ENCODE results near the gene PPP4R1. TPM values are rescaled to one million over a fixed set of nuclear protein-coding genes. Genes with fewer than 3 reads are reported as not detected.

PPP4R1 gene
- total RNA-seq, result 10 to 100 TPM; 15.0 to 36.5 (median 30.1) TPM
- long read RNA-seq, partial matches to known transcripts, result 2 of 3 reads
- long read RNA-seq, other reads (novel, unspliced or antisense), result 1 of 3 reads

GRCh38 chr18:9614401-9615279 lies at the start of gene PPP4R1:
Gene PPP4R1 (minus strand): TSS chr18:9614559. CDS start chr18:9614484, 75 bp downstream.
- peak within 1 kb of the TSS; percentile 81 to 93 (median 83) for H3K27ac ChIP-seq
- TF ChIP-seq CTCF (IDR thresholded peaks at IDR 0.05) (no peak), POLR2A (IDR thresholded peaks at IDR 0.05) (peak; percentile 58)
- WGBS (ENCODE audit: insufficient coverage, low coverage, low lambda C conversion rate, missing lambda C conversion rate), result 0% methylated on average over 3 of the region's 127 CpGs
- ATAC-seq (peak; percentile 71 to 81 (median 76)), DNase-seq (peak; percentile 85 to 88 (median 86))
- H3K4me1 ChIP-seq, result peaks cover 0 to 9% (median 4%) of the 10 kb centered on the region in 4 donors
- no peaks in the 10 kb centered on the region for H3K9me3 ChIP-seq
- H3K27me3 ChIP-seq, result no peaks in the 10 kb centered on the region
- no peaks in the 10 kb centered on the region for H3K36me3 ChIP-seq
- H3K4me3 ChIP-seq, result peak within 1 kb of the TSS; percentile 73 to 75 (median 75)
- intact Hi-C loops (cut with DNase I), result no loop called here

- intact Hi-C loops (cut with DNase I), result no loop called here
Observed at GRCh38 chr18:9663377-9663776, 49.0 kb upstream of the PPP4R1 start.

GRCh38 chr18:9661564-9661963 lies 47.2 kb upstream of the PPP4R1 start:
- no CpG with 5 or more reads among the region's 1 CpG for WGBS (ENCODE audit: insufficient coverage, low coverage, low lambda C conversion rate, missing lambda C conversion rate)
- H3K36me3 ChIP-seq, result no peaks in the 10 kb centered on the region
- no peaks in the 10 kb centered on the region for H3K4me1 ChIP-seq
- TF ChIP-seq CTCF (IDR thresholded peaks at IDR 0.05) (no peak), POLR2A (IDR thresholded peaks at IDR 0.05) (no peak)
- H3K27ac ChIP-seq, result no peak overlapping the region
- no peak overlapping the region for H3K4me3 ChIP-seq
- ATAC-seq (no peak), DNase-seq (no peak)
- intact Hi-C loops (cut with DNase I), result no loop called here
- H3K27me3 ChIP-seq, result no peaks in the 10 kb centered on the region
- H3K9me3 ChIP-seq, result no peaks in the 10 kb centered on the region

More at GRCh38 chr18:9663377-9663776, 49.0 kb upstream of the PPP4R1 start:
- H3K27ac ChIP-seq, result no peak overlapping the region
- no peaks in the 10 kb centered on the region for H3K4me1 ChIP-seq
- 90% methylated on average over 5 of the region's 8 CpGs for WGBS (ENCODE audit: insufficient coverage, low coverage, low lambda C conversion rate, missing lambda C conversion rate)
- ATAC-seq, result no peak
- no peak for TF ChIP-seq CTCF (IDR thresholded peaks at IDR 0.05)
- no peak for TF ChIP-seq POLR2A (IDR thresholded peaks at IDR 0.05)
- no peak overlapping the region for H3K4me3 ChIP-seq
- H3K27me3 ChIP-seq, result no peaks in the 10 kb centered on the region
- no peaks in the 10 kb centered on the region for H3K9me3 ChIP-seq
- no peaks in the 10 kb centered on the region for H3K36me3 ChIP-seq
- no peak for DNase-seq

- TF ChIP-seq CTCF (IDR thresholded peaks at IDR 0.05), result no peak
- no peak for TF ChIP-seq POLR2A (IDR thresholded peaks at IDR 0.05)
- no peak overlapping the region for H3K27ac ChIP-seq
- H3K36me3 ChIP-seq, result no peaks in the 10 kb centered on the region
- intact Hi-C loops (cut with DNase I), result no loop called here
- no peaks in the 10 kb centered on the region for H3K9me3 ChIP-seq
- H3K4me1 ChIP-seq, result no peaks in the 10 kb centered on the region
- H3K4me3 ChIP-seq, result no peak overlapping the region
- DNase-seq (no peak), ATAC-seq (peak in 1 of 4 donors; percentile 25)
- no peaks in the 10 kb centered on the region for H3K27me3 ChIP-seq
- 75% methylated on average over 5 of the region's 24 CpGs for WGBS (ENCODE audit: insufficient coverage, low coverage, low lambda C conversion rate, missing lambda C conversion rate)
Observed at GRCh38 chr18:9659499-9660375, 45.4 kb upstream of the PPP4R1 start.
